Measurements from ENCODE around the gene FXR1. TPM values are rescaled to one million over a fixed set of nuclear protein-coding genes. Genes with fewer than 3 reads are reported as not detected.

The FXR1 gene
- total and polyA plus RNA-seq, 2 of the 4 experiments (the other 2 are of a cell fraction) = 110 to 182 TPM

GRCh38 chr3:180929376-180929775 is 16.9 kb downstream of the FXR1 start:
- intact Hi-C loops (cut with micrococcal nuclease) = no loop called here
- H2AK9ac ChIP-seq (replicated peaks; ENCODE audit: low read depth, low read length, poor library complexity) = no peak overlapping the region
- H3K9ac ChIP-seq (ENCODE audit: low read depth, low read length) = no peak overlapping the region
- no peak overlapping the region for H3K23ac ChIP-seq (ENCODE audit: low read depth, low read length)
- no peak overlapping the region for H3K4me2 ChIP-seq (ENCODE audit: low read depth, low read length)
- ChIA-PET CTCF (no interaction called here), POLR2A (ENCODE audit: unreplicated experiment) (no interaction called here)
- no TSS peak for BruUV-seq (replicated peaks)
- H2AFZ ChIP-seq (replicated peaks; ENCODE audit: low read length, poor library complexity) = no peak overlapping the region
- H4K20me1 ChIP-seq (ENCODE audit: insufficient read depth, low read length) = peaks cover 75% of the 10 kb centered on the region
- H3K4me1 ChIP-seq (ENCODE audit: control insufficient read depth, insufficient read depth, low read length) = peaks cover 5% of the 10 kb centered on the region; the same call in 1 of the 2 replicates
- H3K27ac ChIP-seq (ENCODE audit: insufficient read depth, low read length) = no peak overlapping the region
- TF ChIP-seq CTCF (conservative IDR thresholded peaks at IDR 0.05; ENCODE audit: low read depth, low read length) (no peak), MXI1 (IDR thresholded peaks at IDR 0.05; ENCODE audit: borderline replicate concordance, low read depth, low read length) (no peak), CEBPB (IDR thresholded peaks at IDR 0.05; ENCODE audit: low read depth, low read length) (no peak), MAFK (IDR thresholded peaks at IDR 0.05; ENCODE audit: low read depth, low read length) (no peak), USF2 (IDR thresholded peaks at IDR 0.05; ENCODE audit: low read depth, low read length) (no peak), NFE2L2 (IDR thresholded peaks at IDR 0.05; ENCODE audit: low read depth, low read length) (no peak), RCOR1 (IDR thresholded peaks at IDR 0.05; ENCODE audit: insufficient replicate concordance, low read length) (no peak)
- no peak overlapping the region for H4K91ac ChIP-seq (ENCODE audit: insufficient read depth, low read depth, low read length)
- WGBS, 2 experiments (ENCODE audit: extremely low coverage in 2 of 2, insufficient read length in 1 of 2) = no CpG with 5 or more reads among the region's 5 CpGs
- no peak overlapping the region for H4K8ac ChIP-seq (ENCODE audit: low read depth in 2 of 2, low read length in 2 of 2)
- DNase-seq = no peak
- ATAC-seq (ENCODE audit: low read depth) = no peak
- no peak overlapping the region for H3K4ac ChIP-seq (ENCODE audit: low read depth, low read length)
- in situ Hi-C loops (cut with MboI; ENCODE audit: low sequenced_read_pairs) = no loop called here
- no peak overlapping the region for H2BK120ac ChIP-seq (ENCODE audit: low read depth, low read length)
- no peaks in the 10 kb centered on the region for H3K27me3 ChIP-seq (ENCODE audit: control insufficient read depth, insufficient read depth, low read length)
- H3K4me3 ChIP-seq (ENCODE audit: insufficient read depth, low read depth, low read length) = no peak overlapping the region
- H3K14ac ChIP-seq (replicated peaks; ENCODE audit: low read depth, low read length) = no peak overlapping the region
- no peak overlapping the region for H2BK5ac ChIP-seq (ENCODE audit: low read depth, low read length, poor library complexity, severe bottlenecking)
- H4K5ac ChIP-seq (ENCODE audit: low read depth, low read length) = no peak overlapping the region; the same call in 1 of the 2 replicates
- H3K9me1 ChIP-seq (ENCODE audit: insufficient read depth, low read length) = no peaks in the 10 kb centered on the region
- no peak overlapping the region for H2BK20ac ChIP-seq (ENCODE audit: low read depth, low read length)
- H2BK15ac ChIP-seq (ENCODE audit: low read depth, low read length) = no peak overlapping the region
- dilution Hi-C loops (cut with HindIII; ENCODE audit: low sequenced_read_pairs, unreplicated experiment) = no loop called here
- H3K79me1 ChIP-seq (ENCODE audit: low read depth in 1 of 2, low read length in 2 of 2) = peaks cover 0 to 7% of the 10 kb centered on the region in 2 experiments; a peak in 2 of 4 replicates
- H2AK5ac ChIP-seq (ENCODE audit: low read depth, low read length) = no peak overlapping the region
- H3K56ac ChIP-seq (ENCODE audit: extremely low read depth, insufficient read depth, low read length) = no peak overlapping the region
- 0 out of 2 replicates have a peak, but pooled peaks cover 2% of the 10 kb centered on the region for H3K36me3 ChIP-seq (ENCODE audit: control insufficient read depth, insufficient read depth, low read length)
- H3K18ac ChIP-seq (ENCODE audit: low read depth, low read length) = no peak overlapping the region
- H3K9me3 ChIP-seq (ENCODE audit: control insufficient read depth, insufficient read depth, low read length) = no peaks in the 10 kb centered on the region
